HepG2 (cell line): Measurements from ENCODE around the gene SVOPL. TPM values are rescaled to one million over a fixed set of nuclear protein-coding genes. Genes with fewer than 3 reads are reported as not detected.

Experiments used
- GATAD2A ChIP-seq: IDR thresholded peaks from 2 replicates; pipeline ENCODE4 v1.6.1; 2016
- HIC2 ChIP-seq: sonication (generic); formaldehyde crosslinking; IDR thresholded peaks from 2 replicates; pipeline ENCODE4 v1.9.0; 2022; ENCODE audit warnings: low read depth, missing genetic modification reagents
- RELA ChIP-seq: sonication (generic); formaldehyde crosslinking; IDR thresholded peaks from 2 replicates; pipeline ENCODE4 v1.4.0; 2020; ENCODE audit warnings: missing genetic modification reagents
- SALL1 ChIP-seq: sonication (generic); formaldehyde crosslinking; IDR thresholded peaks from 2 replicates; pipeline ENCODE4 v1.8.0; 2022; ENCODE audit warnings: mild to moderate bottlenecking, missing genetic modification reagents
- YEATS4 ChIP-seq: sonication (generic); formaldehyde crosslinking; IDR thresholded peaks from 2 replicates; pipeline ENCODE4 v1.4.0; 2020; ENCODE audit warnings: missing genetic modification reagents, borderline replicate concordance
- ZNF331 ChIP-seq: sonication (generic); formaldehyde crosslinking; IDR thresholded peaks from 2 replicates; pipeline ENCODE4 v1.4.0; 2020; ENCODE audit warnings: missing genetic modification reagents
- ZNF337 ChIP-seq: sonication (generic); formaldehyde crosslinking; IDR thresholded peaks from 2 replicates; pipeline ENCODE4 v1.5.1; 2020; ENCODE audit warnings: missing genetic modification reagents, low read depth, mild to moderate bottlenecking, borderline replicate concordance
- ZNF574 ChIP-seq: sonication (generic); formaldehyde crosslinking; IDR thresholded peaks from 2 replicates; pipeline ENCODE4 v1.4.0; 2020; ENCODE audit warnings: missing genetic modification reagents
- ZNF644 ChIP-seq: IDR thresholded peaks from 2 replicates; pipeline ENCODE4 v1.6.1; 2016; ENCODE audit warnings: low read depth
- polyA plus RNA-seq, 8 experiments: library from polyadenylated mRNA; depleted of rRNA in 3 of 8; stranded (reverse) in 7 of 8; unstranded in 1 of 8; fragments of >200 nt; fragmentation: Illumina TruSeq in 4 of 8; extraction: Trizol in 4 of 8; gene quantifications; 2 replicates each; pipeline versions ENCODE4 v1.2.1 to v1.2.3, GENCODE V29; 2011 to 2016; ENCODE audit warnings: low read depth in 4 of 8, missing spikeins in 1 of 8, mixed read lengths in 1 of 8; ENCODE audit not compliant: insufficient read depth in 1 of 8
- total RNA-seq, 5 experiments: library from RNA; depleted of rRNA; stranded (reverse); fragments of >200 nt; fragmentation: Illumina TruSeq; extraction: Trizol; gene quantifications; 2 replicates each; pipeline ENCODE4 v1.2.3, GENCODE V29; 2016; ENCODE audit warnings: low read depth in 1 of 5
- TF ChIP-seq, protein P1 (sequence below): sonication (generic); formaldehyde crosslinking; conservative IDR thresholded peaks from 2 replicates; pipeline ENCODE4 v1.8.0; 2022; ENCODE audit warnings: low read depth, missing genetic modification reagents
- TF ChIP-seq, protein P2 (sequence below): IDR thresholded peaks from 2 replicates; pipeline ENCODE4 v1.6.1; 2012; ENCODE audit warnings: low read depth, low read length, improper control_type of control experiment

Gene SVOPL
- total and polyA plus RNA-seq, 2 of the 13 experiments (the other 11 are each of a cell fraction or from before 2014, with no cell fraction given), result not detected

DNA sequence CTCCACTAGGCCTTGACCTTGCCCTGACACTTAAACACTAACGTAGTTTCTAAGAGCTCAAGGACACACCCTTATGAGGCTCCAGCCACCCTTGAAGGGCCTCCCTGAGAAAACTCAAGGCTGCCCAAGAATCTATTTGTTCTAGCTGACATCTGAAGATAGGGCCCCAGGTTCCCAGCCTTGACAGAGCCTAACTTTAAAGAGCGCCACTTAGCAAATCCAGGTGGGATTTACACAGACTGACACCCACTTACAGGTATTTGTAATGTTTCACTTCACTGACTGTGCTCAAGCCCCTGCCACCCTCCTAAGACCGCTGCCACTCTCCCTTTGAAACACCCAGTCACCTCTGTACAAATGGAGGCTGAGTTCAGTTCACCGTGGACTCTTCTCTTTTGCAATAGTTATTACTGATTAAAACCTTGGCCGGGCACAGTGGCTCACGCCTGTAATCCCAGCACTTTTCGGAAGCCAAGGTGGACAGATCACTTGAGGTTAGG lies 90.4 kb downstream of the SVOPL start (continued):
- TF ChIP-seq ZNF644 (CRISPR knock-in tag), result 0 out of 2 replicates have a peak, but pooled peaks have one; percentile 27
- TF ChIP-seq, protein P1, sequence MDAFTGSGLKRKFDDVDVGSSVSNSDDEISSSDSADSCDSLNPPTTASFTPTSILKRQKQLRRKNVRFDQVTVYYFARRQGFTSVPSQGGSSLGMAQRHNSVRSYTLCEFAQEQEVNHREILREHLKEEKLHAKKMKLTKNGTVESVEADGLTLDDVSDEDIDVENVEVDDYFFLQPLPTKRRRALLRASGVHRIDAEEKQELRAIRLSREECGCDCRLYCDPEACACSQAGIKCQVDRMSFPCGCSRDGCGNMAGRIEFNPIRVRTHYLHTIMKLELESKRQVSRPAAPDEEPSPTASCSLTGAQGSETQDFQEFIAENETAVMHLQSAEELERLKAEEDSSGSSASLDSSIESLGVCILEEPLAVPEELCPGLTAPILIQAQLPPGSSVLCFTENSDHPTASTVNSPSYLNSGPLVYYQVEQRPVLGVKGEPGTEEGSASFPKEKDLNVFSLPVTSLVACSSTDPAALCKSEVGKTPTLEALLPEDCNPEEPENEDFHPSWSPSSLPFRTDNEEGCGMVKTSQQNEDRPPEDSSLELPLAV (CRISPR knock-in tag), result no peak
- no peak for TF ChIP-seq RELA (CRISPR knock-in tag)
- peak; percentile 56 for TF ChIP-seq SALL1 (CRISPR knock-in tag)
- TF ChIP-seq YEATS4, result 0 out of 2 replicates have a peak, but pooled peaks have one; percentile 22
- 0 out of 2 replicates have a peak, but pooled peaks have one; percentile 26 for TF ChIP-seq ZNF574 (CRISPR knock-in tag)
- TF ChIP-seq HIC2 (CRISPR knock-in tag), result 0 out of 2 replicates have a peak, but pooled peaks have one; percentile 35
- TF ChIP-seq, protein P2, sequence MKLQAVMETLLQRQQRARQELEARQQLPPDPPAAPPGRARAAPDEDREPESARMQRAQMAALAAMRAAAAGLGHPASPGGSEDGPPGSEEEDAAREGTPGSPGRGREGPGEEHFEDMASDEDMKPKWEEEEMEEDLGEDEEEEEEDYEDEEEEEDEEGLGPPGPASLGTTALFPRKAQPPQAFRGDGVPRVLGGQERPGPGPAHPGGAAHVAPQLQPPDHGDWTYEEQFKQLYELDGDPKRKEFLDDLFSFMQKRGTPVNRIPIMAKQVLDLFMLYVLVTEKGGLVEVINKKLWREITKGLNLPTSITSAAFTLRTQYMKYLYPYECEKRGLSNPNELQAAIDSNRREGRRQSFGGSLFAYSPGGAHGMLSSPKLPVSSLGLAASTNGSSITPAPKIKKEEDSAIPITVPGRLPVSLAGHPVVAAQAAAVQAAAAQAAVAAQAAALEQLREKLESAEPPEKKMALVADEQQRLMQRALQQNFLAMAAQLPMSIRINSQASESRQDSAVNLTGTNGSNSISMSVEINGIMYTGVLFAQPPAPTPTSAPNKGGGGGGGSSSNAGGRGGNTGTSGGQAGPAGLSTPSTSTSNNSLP, result peak; percentile 49; the same call in 1 of the 2 replicates
- TF ChIP-seq ZNF331, result 0 out of 2 replicates have a peak, but pooled peaks have one; percentile 22
- peak; percentile 49; the same call in 1 of the 2 replicates for TF ChIP-seq GATAD2A
- TF ChIP-seq ZNF337 (CRISPR knock-in tag), result no peak
